RWPE2 (cell line): ENCODE data around the gene ZNF320.
"Not testable (repeated sequence)": the region's sequence is repeated elsewhere in the genome, so short reads cannot be mapped to it uniquely, and the experiment has no call there.

ENCODE experiments used
- ATAC-seq: fragments of 200-7000 bp; cut with Tn5 transposase; 3 replicates; pipeline ENCODE4 v1.9.1; 2021; ENCODE audit warnings: low read depth
- DNase-seq: peaks from one replicate; pipeline ENCODE4 v3.0.0-alpha.2; 2020; ENCODE audit warnings: low spot score
- H3K27ac ChIP-seq: fragments of 450-650 bp; 2 replicates; pipeline ENCODE4 v1.5.1; 2017; ENCODE audit warnings: mild to moderate bottlenecking; ENCODE audit not compliant: poor library complexity, severe bottlenecking
- H3K27me3 ChIP-seq: fragments of 250-450 bp; sonication (Bioruptor Pico); 2 replicates; pipeline ENCODE4 v1.5.1; 2021; ENCODE audit warnings: mild to moderate bottlenecking, moderate library complexity; ENCODE audit not compliant: insufficient read depth, poor library complexity, severe bottlenecking
- H3K36me3 ChIP-seq: fragments of 250-450 bp; sonication (Bioruptor Pico); 2 replicates; pipeline ENCODE4 v1.5.1; 2020; ENCODE audit warnings: low read depth, mild to moderate bottlenecking, moderate library complexity
- H3K4me1 ChIP-seq: fragments of 250-450 bp; sonication (Bioruptor Pico); 2 replicates; pipeline ENCODE4 v1.5.1; 2021; ENCODE audit warnings: mild to moderate bottlenecking, moderate library complexity; ENCODE audit not compliant: insufficient read depth, poor library complexity, severe bottlenecking
- H3K4me3 ChIP-seq: fragments of 250-450 bp; sonication (Bioruptor Pico); 2 replicates; pipeline ENCODE4 v1.5.1; 2021; ENCODE audit warnings: mild to moderate bottlenecking, moderate library complexity; ENCODE audit not compliant: severe bottlenecking
- H3K9me3 ChIP-seq: fragments of 250-450 bp; sonication (Bioruptor Pico); 2 replicates; pipeline ENCODE4 v1.5.1; 2021; ENCODE audit warnings: mild to moderate bottlenecking, moderate library complexity; ENCODE audit not compliant: severe bottlenecking
- TF ChIP-seq, protein P1 (sequence below): fragments of 450-650 bp; IDR thresholded peaks from one replicate; pipeline ENCODE4 v1.5.1; 2017; ENCODE audit warnings: mild to moderate bottlenecking, moderate library complexity; ENCODE audit not compliant: poor library complexity, severe bottlenecking

Gene ZNF320

DNA sequence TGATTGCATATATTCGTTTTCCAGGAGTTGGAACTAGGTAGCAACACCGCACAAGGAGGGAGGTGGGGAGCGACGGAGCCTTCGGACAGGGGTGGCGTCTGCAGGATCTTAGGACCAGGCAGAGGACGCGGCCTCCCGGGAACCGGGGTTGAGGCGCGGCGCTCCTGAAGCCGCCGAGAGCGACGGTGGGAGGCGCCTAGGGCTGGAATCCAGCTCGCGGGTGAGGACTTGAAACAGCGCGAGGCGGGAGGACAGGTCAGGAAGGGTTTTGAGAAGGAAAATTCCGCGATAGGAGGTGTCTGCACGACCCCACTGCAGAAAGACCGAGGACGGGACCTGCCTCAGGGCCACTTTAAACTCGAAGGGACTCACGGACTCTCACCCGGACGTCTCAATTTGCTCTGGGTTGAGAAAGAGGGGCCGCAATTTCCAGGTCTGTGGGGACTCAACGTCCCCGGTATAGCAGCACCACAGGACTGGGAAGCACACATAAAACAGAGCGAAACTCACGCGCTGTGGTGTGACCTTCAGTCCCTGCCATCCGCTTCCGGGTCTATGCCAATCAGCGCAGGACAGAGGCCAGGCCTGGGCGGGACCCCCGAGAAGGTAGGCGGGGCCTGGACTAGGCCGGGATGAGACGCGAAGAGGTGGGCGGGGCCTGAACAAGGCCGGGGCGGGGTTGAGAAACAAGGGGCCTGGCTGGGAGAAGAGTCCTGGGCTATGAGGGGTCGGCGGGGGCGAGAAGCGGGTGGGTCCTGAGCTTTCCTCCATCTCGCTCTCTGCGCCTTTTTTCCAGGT lies at the start of gene ZNF320:
TSS of gene ZNF320 (minus strand) at position 498 of the 798 bp plus-strand sequence. CDS start 7,380 bp downstream, outside the sequence.
- ATAC-seq (peak; percentile 98), DNase-seq (peak; percentile 88)
- Histone ChIP-seq H3K36me3 (peaks cover 8% of the 10 kb centered on the region), H3K27me3 (no peaks in the 10 kb centered on the region), H3K4me3 (peak within 1 kb of the TSS; percentile 49), H3K27ac (peak within 1 kb of the TSS; percentile 68), H3K9me3 (peaks cover 2% of the 10 kb centered on the region), H3K4me1 (no peaks in the 10 kb centered on the region)
- TF ChIP-seq, protein P1, sequence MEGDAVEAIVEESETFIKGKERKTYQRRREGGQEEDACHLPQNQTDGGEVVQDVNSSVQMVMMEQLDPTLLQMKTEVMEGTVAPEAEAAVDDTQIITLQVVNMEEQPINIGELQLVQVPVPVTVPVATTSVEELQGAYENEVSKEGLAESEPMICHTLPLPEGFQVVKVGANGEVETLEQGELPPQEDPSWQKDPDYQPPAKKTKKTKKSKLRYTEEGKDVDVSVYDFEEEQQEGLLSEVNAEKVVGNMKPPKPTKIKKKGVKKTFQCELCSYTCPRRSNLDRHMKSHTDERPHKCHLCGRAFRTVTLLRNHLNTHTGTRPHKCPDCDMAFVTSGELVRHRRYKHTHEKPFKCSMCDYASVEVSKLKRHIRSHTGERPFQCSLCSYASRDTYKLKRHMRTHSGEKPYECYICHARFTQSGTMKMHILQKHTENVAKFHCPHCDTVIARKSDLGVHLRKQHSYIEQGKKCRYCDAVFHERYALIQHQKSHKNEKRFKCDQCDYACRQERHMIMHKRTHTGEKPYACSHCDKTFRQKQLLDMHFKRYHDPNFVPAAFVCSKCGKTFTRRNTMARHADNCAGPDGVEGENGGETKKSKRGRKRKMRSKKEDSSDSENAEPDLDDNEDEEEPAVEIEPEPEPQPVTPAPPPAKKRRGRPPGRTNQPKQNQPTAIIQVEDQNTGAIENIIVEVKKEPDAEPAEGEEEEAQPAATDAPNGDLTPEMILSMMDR: no peak

GRCh38 chr19:52946322-52947310 lies 49.2 kb upstream of the ZNF320 start:
- peaks cover 13% of the 10 kb centered on the region for H3K36me3 ChIP-seq
- H3K4me3 ChIP-seq: no peak overlapping the region
- TF ChIP-seq, protein P1: no peak
- H3K27ac ChIP-seq: no peak overlapping the region
- DNase-seq (no peak), ATAC-seq (no peak)
- H3K9me3 ChIP-seq: peaks cover 21% of the 10 kb centered on the region
- peaks cover 26% of the 10 kb centered on the region for H3K4me1 ChIP-seq
- H3K27me3 ChIP-seq: no peaks in the 10 kb centered on the region

- H3K4me3 ChIP-seq: no peak overlapping the region
Observed at GRCh38 chr19:52945652-52946321, 48.4 kb upstream of the ZNF320 start.

GRCh38 chr19:52944703-52945493 lies 47.5 kb upstream of the ZNF320 start:
- H3K27me3 ChIP-seq, H3K36me3 ChIP-seq, ATAC-seq, H3K4me3 ChIP-seq, DNase-seq: not testable (repeated sequence)
- peak overlapping the region; percentile 75 for H3K27ac ChIP-seq
- peaks cover 17% of the 10 kb centered on the region for H3K9me3 ChIP-seq
- H3K4me1 ChIP-seq: peaks cover 26% of the 10 kb centered on the region

More at GRCh38 chr19:52945652-52946321, 48.4 kb upstream of the ZNF320 start:
- peaks cover 26% of the 10 kb centered on the region for H3K4me1 ChIP-seq
- TF ChIP-seq, protein P1: no peak
- peaks cover 5% of the 10 kb centered on the region for H3K36me3 ChIP-seq
- peaks cover 18% of the 10 kb centered on the region for H3K9me3 ChIP-seq
- no peaks in the 10 kb centered on the region for H3K27me3 ChIP-seq
- DNase-seq: no peak
- no peak for ATAC-seq
- peak overlapping the region; percentile 75 for H3K27ac ChIP-seq
